ENCODE data around the gene SRGAP1.
"Not testable (repeated sequence)": the region's sequence is repeated elsewhere in the genome, so short reads cannot be mapped to it uniquely, and the experiment has no call there.

Gene SRGAP1

GRCh38 chr12:64018116-64018515 lies 173.6 kb downstream of the SRGAP1 start:
- DNase-seq: not testable (repeated sequence)

- DNase-seq: no peak
Measured at GRCh38 chr12:64018524-64018923, 174.0 kb downstream of the SRGAP1 start.

- DNase-seq: no peak
Measured at GRCh38 chr12:64019101-64019500, 174.6 kb downstream of the SRGAP1 start.

- DNase-seq: no peak
Measured at GRCh38 chr12:64019654-64020053, 175.2 kb downstream of the SRGAP1 start.

- peak; percentile 33 for DNase-seq
Measured at GRCh38 chr12:64025174-64025958, 180.9 kb downstream of the SRGAP1 start.

GRCh38 chr12:64027311-64027710 lies 182.8 kb downstream of the SRGAP1 start:
- no peak for DNase-seq

GRCh38 chr12:64028541-64028940 lies 184.0 kb downstream of the SRGAP1 start:
- DNase-seq: no peak

- no peak for DNase-seq
Measured at GRCh38 chr12:64029013-64029857, 184.7 kb downstream of the SRGAP1 start.

- no peak for DNase-seq
Measured at GRCh38 chr12:64030155-64030554, 185.7 kb downstream of the SRGAP1 start.

GRCh38 chr12:64034056-64034455 lies 189.6 kb downstream of the SRGAP1 start:
- DNase-seq: not testable (repeated sequence)

GRCh38 chr12:64034901-64035576 lies 190.5 kb downstream of the SRGAP1 start:
- no peak for DNase-seq

- no peak for DNase-seq
Measured at GRCh38 chr12:64036414-64036813, 191.9 kb downstream of the SRGAP1 start.

- no peak for DNase-seq
Measured at GRCh38 chr12:64039281-64039871, 194.9 kb downstream of the SRGAP1 start.

- no peak for DNase-seq
Measured at GRCh38 chr12:64042911-64043310, 198.4 kb downstream of the SRGAP1 start.

- no peak for DNase-seq
Measured at GRCh38 chr12:64044191-64044590, 199.7 kb downstream of the SRGAP1 start.

- DNase-seq: no peak
Measured at GRCh38 chr12:64051057-64051456, 206.6 kb downstream of the SRGAP1 start.

GRCh38 chr12:64053117-64053516 lies 208.6 kb downstream of the SRGAP1 start:
- no peak for DNase-seq

GRCh38 chr12:64054079-64054520 lies 209.6 kb downstream of the SRGAP1 start:
- no peak for DNase-seq

- DNase-seq: no peak
Measured at GRCh38 chr12:64056741-64057140, 212.2 kb downstream of the SRGAP1 start.

GRCh38 chr12:64057706-64058105 lies 213.2 kb downstream of the SRGAP1 start:
- DNase-seq: no peak

- DNase-seq: no peak
Measured at GRCh38 chr12:64058541-64059265, 214.2 kb downstream of the SRGAP1 start.

GRCh38 chr12:64059685-64060084 lies 215.2 kb downstream of the SRGAP1 start:
- no peak for DNase-seq
